Testis (tissue), 2 donors: ENCODE data around the gene ZNF100.

Experiments
- POLR2A ChIP-seq: fragments of 450-650 bp; IDR thresholded peaks from one replicate; pipeline ENCODE4 v1.6.1; 2017; ENCODE audit warnings: antibody characterized with exemption, mild to moderate bottlenecking, moderate library complexity
- TF ChIP-seq, protein P1 (sequence below), 3 experiments: fragments of 450-650 bp in 2 of 3; fragments of 200-600 bp in 1 of 3; sonication (generic) in 1 of 3; IDR thresholded peaks; one replicate each; pipeline ENCODE4 v1.5.1; 2016 to 2019; ENCODE audit warnings: antibody characterized with exemption in 3 of 3, mild to moderate bottlenecking in 2 of 3, moderate library complexity in 1 of 3

DNA sequence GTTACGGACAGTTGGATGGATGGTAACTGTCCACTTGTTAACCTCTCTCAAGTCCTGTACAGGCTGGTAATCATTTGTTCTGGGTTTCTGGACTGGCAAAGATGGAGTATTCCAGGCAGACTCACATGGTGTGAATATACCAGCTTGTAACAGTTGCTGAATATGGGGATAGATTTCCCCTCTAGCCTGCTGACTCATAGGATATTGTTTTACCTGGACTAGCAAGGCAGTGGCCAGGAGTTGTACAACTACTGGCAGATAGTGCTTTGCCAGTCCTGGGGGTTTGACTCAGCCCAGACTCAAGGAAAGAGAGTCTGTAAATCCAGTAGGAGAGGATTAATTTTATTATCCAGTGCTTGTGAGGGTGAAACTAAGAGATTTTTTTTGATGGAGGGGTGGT, 74.0 kb downstream of the ZNF100 start:
- no peak for TF ChIP-seq POLR2A
- TF ChIP-seq, protein P1, sequence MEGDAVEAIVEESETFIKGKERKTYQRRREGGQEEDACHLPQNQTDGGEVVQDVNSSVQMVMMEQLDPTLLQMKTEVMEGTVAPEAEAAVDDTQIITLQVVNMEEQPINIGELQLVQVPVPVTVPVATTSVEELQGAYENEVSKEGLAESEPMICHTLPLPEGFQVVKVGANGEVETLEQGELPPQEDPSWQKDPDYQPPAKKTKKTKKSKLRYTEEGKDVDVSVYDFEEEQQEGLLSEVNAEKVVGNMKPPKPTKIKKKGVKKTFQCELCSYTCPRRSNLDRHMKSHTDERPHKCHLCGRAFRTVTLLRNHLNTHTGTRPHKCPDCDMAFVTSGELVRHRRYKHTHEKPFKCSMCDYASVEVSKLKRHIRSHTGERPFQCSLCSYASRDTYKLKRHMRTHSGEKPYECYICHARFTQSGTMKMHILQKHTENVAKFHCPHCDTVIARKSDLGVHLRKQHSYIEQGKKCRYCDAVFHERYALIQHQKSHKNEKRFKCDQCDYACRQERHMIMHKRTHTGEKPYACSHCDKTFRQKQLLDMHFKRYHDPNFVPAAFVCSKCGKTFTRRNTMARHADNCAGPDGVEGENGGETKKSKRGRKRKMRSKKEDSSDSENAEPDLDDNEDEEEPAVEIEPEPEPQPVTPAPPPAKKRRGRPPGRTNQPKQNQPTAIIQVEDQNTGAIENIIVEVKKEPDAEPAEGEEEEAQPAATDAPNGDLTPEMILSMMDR (IDR thresholded peaks at IDR 0.05) = no peak
